ENCODE measurements around the gene TOR4A.

DNA sequence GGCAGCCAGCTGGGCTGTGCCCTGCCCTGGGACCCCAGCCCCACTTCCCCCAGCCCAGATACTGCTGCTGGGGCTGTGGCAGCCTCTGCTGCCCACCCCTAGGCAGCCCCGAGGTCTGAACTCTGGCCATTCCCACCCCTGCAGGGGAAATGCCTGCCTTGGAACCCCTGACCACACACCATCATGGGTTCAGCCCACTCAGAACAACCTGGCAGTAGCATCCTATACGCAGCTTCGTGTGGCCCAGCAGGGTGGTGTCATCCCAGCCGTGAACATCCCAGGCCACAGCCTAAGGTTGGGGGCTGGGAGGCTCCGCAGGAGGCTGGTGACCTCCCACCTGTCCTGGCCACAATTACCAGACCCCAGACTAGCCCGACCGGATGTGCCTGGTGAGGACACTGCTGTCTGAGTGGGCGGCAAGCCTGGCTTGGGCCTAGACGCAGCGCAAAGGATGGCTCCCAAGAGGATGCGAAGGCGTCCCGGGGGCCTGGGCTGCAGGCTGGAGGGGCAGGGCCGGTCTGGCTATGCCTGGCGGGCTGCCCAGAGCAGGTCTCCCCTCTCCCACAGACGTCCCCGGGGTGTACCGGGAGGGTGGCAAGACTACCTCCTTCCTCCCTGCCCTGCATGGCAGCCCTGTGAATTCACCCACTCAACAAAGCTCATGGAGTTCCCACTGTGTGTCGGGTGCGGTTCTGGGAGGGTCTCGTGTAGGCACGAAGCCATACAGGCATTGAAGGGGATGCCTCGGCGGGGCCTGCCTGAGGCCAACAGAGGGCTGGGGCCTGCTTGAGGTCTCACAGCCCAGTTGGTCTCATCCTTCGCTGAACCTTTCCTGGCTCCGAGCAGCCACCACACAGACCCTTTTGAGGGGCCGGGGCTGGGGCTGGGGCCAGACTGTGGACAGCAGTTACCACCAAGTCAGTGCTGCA, 48.3 kb upstream of the TOR4A start:
- TF ChIP-seq, protein P1, sequence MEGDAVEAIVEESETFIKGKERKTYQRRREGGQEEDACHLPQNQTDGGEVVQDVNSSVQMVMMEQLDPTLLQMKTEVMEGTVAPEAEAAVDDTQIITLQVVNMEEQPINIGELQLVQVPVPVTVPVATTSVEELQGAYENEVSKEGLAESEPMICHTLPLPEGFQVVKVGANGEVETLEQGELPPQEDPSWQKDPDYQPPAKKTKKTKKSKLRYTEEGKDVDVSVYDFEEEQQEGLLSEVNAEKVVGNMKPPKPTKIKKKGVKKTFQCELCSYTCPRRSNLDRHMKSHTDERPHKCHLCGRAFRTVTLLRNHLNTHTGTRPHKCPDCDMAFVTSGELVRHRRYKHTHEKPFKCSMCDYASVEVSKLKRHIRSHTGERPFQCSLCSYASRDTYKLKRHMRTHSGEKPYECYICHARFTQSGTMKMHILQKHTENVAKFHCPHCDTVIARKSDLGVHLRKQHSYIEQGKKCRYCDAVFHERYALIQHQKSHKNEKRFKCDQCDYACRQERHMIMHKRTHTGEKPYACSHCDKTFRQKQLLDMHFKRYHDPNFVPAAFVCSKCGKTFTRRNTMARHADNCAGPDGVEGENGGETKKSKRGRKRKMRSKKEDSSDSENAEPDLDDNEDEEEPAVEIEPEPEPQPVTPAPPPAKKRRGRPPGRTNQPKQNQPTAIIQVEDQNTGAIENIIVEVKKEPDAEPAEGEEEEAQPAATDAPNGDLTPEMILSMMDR (IDR thresholded peaks at IDR 0.05), result no peak
- TF ChIP-seq POLR2A (IDR thresholded peaks at IDR 0.05) (no peak), POLR2AphosphoS5 (IDR thresholded peaks at IDR 0.05) (no peak)
